H7 (cell line): ENCODE measurements around the gene OVOL2. TPM values are rescaled to one million over a fixed set of nuclear protein-coding genes. Genes with fewer than 3 reads are reported as not detected.

Experiments used
- DNase-seq: peaks from one replicate; pipeline ENCODE4 v3.0.0; 2012
- H3K27me3 ChIP-seq: 2 replicates; pipeline ENCODE4 v1.6.0; 2011; ENCODE audit warnings: mild to moderate bottlenecking, low read length; ENCODE audit not compliant: control insufficient read depth, insufficient read depth
- H3K36me3 ChIP-seq: replicated peaks from 2 replicates; pipeline ENCODE4 v1.5.1; 2011; ENCODE audit warnings: low read length; ENCODE audit not compliant: control insufficient read depth, insufficient read depth
- H3K4me3 ChIP-seq: 2 replicates; pipeline ENCODE4 v1.5.1; 2011; ENCODE audit warnings: low read depth, mild to moderate bottlenecking, control low read depth, low read length, moderate library complexity; ENCODE audit not compliant: insufficient read depth
- total RNA-seq: library from RNA; depleted of rRNA; stranded (reverse); fragments of >200 nt; shearing (Covaris generic); gene quantifications from 2 replicates; pipeline ENCODE4 v1.2.3, GENCODE V29; 2014; rRNA removed

OVOL2 gene
- total RNA-seq, 1 experiment from 2014 or later, result 3.3 TPM

DNA sequence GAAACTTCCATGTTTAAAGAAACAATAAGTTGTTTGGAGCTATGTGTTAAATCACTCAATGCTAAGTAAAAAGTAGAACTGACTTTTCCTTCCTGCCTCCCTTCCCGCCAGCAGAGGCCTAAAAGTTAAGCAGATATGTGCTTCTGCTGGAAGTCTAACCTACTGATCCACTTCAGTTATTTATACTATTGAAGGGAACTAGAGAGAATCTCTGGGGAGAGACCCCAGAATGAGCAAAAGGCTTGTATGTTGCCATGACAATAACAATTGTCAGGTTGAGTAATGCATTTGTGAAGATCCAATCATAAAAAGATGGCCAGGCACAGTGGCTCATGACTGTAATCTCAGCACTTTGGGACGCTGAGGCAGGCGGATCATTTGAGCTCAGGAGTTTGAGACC, 64.2 kb downstream of the OVOL2 start:
- no peaks in the 10 kb centered on the region for H3K27me3 ChIP-seq
- DNase-seq, result no peak
- no peak overlapping the region for H3K4me3 ChIP-seq
- peaks cover 11% of the 10 kb centered on the region for H3K36me3 ChIP-seq

GRCh38 chr20:17992847-17993513, 64.7 kb downstream of the OVOL2 start:
- Histone ChIP-seq H3K4me3 (no peak overlapping the region), H3K36me3 (peaks cover 13% of the 10 kb centered on the region), H3K27me3 (no peaks in the 10 kb centered on the region)
- no peak for DNase-seq

- H3K27me3 ChIP-seq, result no peaks in the 10 kb centered on the region
- H3K36me3 ChIP-seq, result peaks cover 17% of the 10 kb centered on the region
- no peak overlapping the region for H3K4me3 ChIP-seq
- DNase-seq, result no peak
These were observed 65.5 kb downstream of the OVOL2 start for GRCh38 chr20:17992224-17992637.

- no peak for DNase-seq
- Histone ChIP-seq H3K36me3 (peaks cover 17% of the 10 kb centered on the region), H3K4me3 (no peak overlapping the region), H3K27me3 (no peaks in the 10 kb centered on the region)
These were observed 67.3 kb downstream of the OVOL2 start for GRCh38 chr20:17990278-17990972.

DNA sequence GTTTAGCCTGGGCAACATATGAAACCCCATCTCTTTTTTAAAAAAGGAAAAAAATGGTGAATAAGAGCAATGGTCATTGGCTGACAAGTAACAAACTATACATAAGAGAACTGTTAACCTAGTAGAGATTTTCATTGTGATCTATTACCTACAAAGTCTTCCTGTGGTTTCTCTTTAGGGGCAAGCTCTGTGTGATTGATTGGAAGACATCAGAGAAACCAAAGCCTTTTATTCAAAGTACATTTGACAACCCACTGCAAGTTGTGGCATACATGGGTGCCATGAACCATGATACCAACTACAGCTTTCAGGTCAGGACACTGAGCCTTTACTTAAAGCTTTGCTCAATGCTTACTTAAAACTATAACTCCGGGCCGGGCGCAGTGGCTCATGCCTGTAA, 69.7 kb downstream of the OVOL2 start:
- Histone ChIP-seq H3K36me3 (peaks cover 17% of the 10 kb centered on the region), H3K27me3 (no peaks in the 10 kb centered on the region), H3K4me3 (no peak overlapping the region)
- DNase-seq, result no peak

GRCh38 chr20:17985388-17986018, 72.2 kb downstream of the OVOL2 start:
- Histone ChIP-seq H3K4me3 (no peak overlapping the region), H3K27me3 (no peaks in the 10 kb centered on the region), H3K36me3 (peaks cover 15% of the 10 kb centered on the region)
- no peak for DNase-seq

DNA sequence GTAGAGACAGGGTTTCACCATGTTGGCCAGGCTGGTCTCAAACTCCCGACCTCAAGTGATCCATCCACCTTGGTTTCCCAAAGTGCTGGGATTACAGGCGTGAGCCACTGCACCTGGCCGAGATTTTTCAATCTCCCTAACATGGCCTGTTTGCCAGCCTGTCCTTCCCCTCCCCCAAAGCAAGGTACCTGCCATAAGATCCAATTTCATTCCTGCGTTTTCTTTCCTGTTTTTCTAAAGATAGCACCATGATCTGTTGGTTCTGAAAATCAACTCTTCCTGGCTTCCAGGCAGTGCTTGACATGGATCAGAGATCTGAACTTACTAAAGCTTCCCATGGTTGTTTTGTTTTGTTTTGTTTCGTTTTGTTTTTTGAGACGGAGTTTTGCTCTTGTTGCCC, 81.4 kb downstream of the OVOL2 start:
- no peaks in the 10 kb centered on the region for H3K27me3 ChIP-seq
- H3K36me3 ChIP-seq, result peaks cover 5% of the 10 kb centered on the region
- H3K4me3 ChIP-seq, result no peak overlapping the region
- DNase-seq, result no peak

Other genes starting within 250 kb of the OVOL2 start
- gene SNX5, start 89.1 kb downstream of the OVOL2 start, total RNA-seq, result 134 and 163 TPM in 2 replicates
- 35.5 and 42.1 TPM in 2 replicates for gene MGME1, start 88.9 kb downstream of the OVOL2 start, total RNA-seq
- gene KAT14, start 79.9 kb upstream of the OVOL2 start, total RNA-seq, result 25.4 and 28.8 TPM in 2 replicates
- gene PET117, start 79.9 kb upstream of the OVOL2 start, total RNA-seq, result 17.2 and 22.3 TPM in 2 replicates
- gene ZNF133, start 230.6 kb upstream of the OVOL2 start, total RNA-seq, result 25.5 and 29.0 TPM in 2 replicates